Loucy (cell line): ENCODE data around the gene ACAD11.

Experiments used
- H2AFZ ChIP-seq: fragments of 200-600 bp; sonication (generic); 2 replicates; pipeline ENCODE4 v1.6.0; 2016; ENCODE audit warnings: antibody characterized with exemption, mild to moderate bottlenecking, low read length, moderate library complexity
- H3F3A ChIP-seq: fragments of 200-600 bp; 2 replicates; pipeline ENCODE4 v1.6.0; 2016; ENCODE audit warnings: antibody characterized with exemption, low read depth, mild to moderate bottlenecking
- H3K27me3 ChIP-seq: fragments of 200-600 bp; sonication (generic); 2 replicates; pipeline ENCODE4 v1.6.1; 2014; ENCODE audit warnings: low read length, mild to moderate bottlenecking; ENCODE audit not compliant: insufficient read depth, poor library complexity, severe bottlenecking
- H3K36me3 ChIP-seq: fragments of 200-600 bp; sonication (generic); 2 replicates; pipeline ENCODE4 v1.6.1; 2016; ENCODE audit warnings: low read length; ENCODE audit not compliant: insufficient read depth
- H3K4me1 ChIP-seq: fragments of 200-600 bp; sonication (generic); 2 replicates; pipeline ENCODE4 v1.5.1; 2014; ENCODE audit warnings: low read length, mild to moderate bottlenecking; ENCODE audit not compliant: insufficient read depth, poor library complexity, severe bottlenecking
- H3K4me2 ChIP-seq: fragments of 200-600 bp; sonication (generic); 2 replicates; pipeline ENCODE4 v1.6.0; 2014; ENCODE audit warnings: antibody characterized with exemption, low read length, low read depth, mild to moderate bottlenecking; ENCODE audit not compliant: poor library complexity, severe bottlenecking
- H3K4me3 ChIP-seq: fragments of 200-600 bp; sonication (generic); 2 replicates; pipeline ENCODE4 v1.5.1; 2014; ENCODE audit warnings: low read length, mild to moderate bottlenecking, mixed read lengths; ENCODE audit not compliant: poor library complexity, severe bottlenecking
- H3K79me2 ChIP-seq: fragments of 200-600 bp; sonication (generic); 2 replicates; pipeline ENCODE4 v1.6.1; 2014; ENCODE audit warnings: low read length; ENCODE audit not compliant: insufficient read depth
- H3K9ac ChIP-seq: fragments of 200-600 bp; sonication (generic); 2 replicates; pipeline ENCODE4 v1.6.0; 2014; ENCODE audit warnings: mild to moderate bottlenecking, low read depth, low read length, moderate library complexity; ENCODE audit not compliant: poor library complexity, severe bottlenecking
- H3K9me2 ChIP-seq: fragments of 200-600 bp; sonication (generic); replicated peaks from 2 replicates; pipeline ENCODE4 v1.6.1; 2016; ENCODE audit warnings: low read depth, low read length, mixed read lengths
- H3K9me3 ChIP-seq: fragments of 200-600 bp; sonication (generic); 2 replicates; pipeline ENCODE4 v1.6.1; 2014; ENCODE audit warnings: mild to moderate bottlenecking, antibody characterized with exemption, low read length, low read depth; ENCODE audit not compliant: insufficient read depth
- H4K20me1 ChIP-seq: fragments of 200-600 bp; sonication (generic); 2 replicates; pipeline ENCODE4 v1.6.0; 2014; ENCODE audit warnings: antibody characterized with exemption, low read length, mild to moderate bottlenecking; ENCODE audit not compliant: insufficient read depth, poor library complexity, severe bottlenecking
- CTCF ChIP-seq: fragments of 200-600 bp; sonication (generic); conservative IDR thresholded peaks from 2 replicates; pipeline ENCODE4 v1.5.1; 2014; ENCODE audit warnings: mild to moderate bottlenecking, antibody characterized with exemption, low read length
- EZH2phosphoT487 ChIP-seq: fragments of 200-600 bp; IDR thresholded peaks from 2 replicates; pipeline ENCODE4 v1.6.1; 2018; ENCODE audit warnings: antibody characterized with exemption, mild to moderate bottlenecking, moderate library complexity, borderline replicate concordance

ACAD11 gene

GRCh38 chr3:132654190-132654589, 5.4 kb downstream of the ACAD11 start:
- H4K20me1 ChIP-seq: no peaks in the 10 kb centered on the region
- no peak overlapping the region for H3K4me3 ChIP-seq
- TF ChIP-seq EZH2phosphoT487 (no peak), CTCF (no peak)
- no peaks in the 10 kb centered on the region for H3F3A ChIP-seq
- H3K4me2 ChIP-seq: no peak overlapping the region
- no peaks in the 10 kb centered on the region for H3K36me3 ChIP-seq
- H3K4me1 ChIP-seq: peaks cover 37% of the 10 kb centered on the region
- H3K27me3 ChIP-seq: no peaks in the 10 kb centered on the region
- H3K9me2 ChIP-seq: no peaks in the 10 kb centered on the region
- H3K9ac ChIP-seq: no peak overlapping the region
- no peaks in the 10 kb centered on the region for H3K9me3 ChIP-seq
- peaks cover 9% of the 10 kb centered on the region for H3K79me2 ChIP-seq
- H2AFZ ChIP-seq: no peak overlapping the region

GRCh38 chr3:132652640-132653270, 6.9 kb downstream of the ACAD11 start:
- Histone ChIP-seq H3K9me3 (no peaks in the 10 kb centered on the region), H3K9me2 (no peaks in the 10 kb centered on the region), H2AFZ (no peak overlapping the region), H3F3A (no peaks in the 10 kb centered on the region), H4K20me1 (no peaks in the 10 kb centered on the region), H3K27me3 (no peaks in the 10 kb centered on the region), H3K4me3 (no peak overlapping the region), H3K4me2 (no peak overlapping the region), H3K36me3 (no peaks in the 10 kb centered on the region), H3K4me1 (peaks cover 30% of the 10 kb centered on the region), H3K79me2 (no peaks in the 10 kb centered on the region; the same call in 1 of the 2 replicates), H3K9ac (no peak overlapping the region)
- TF ChIP-seq EZH2phosphoT487 (no peak), CTCF (no peak)

GRCh38 chr3:132650153-132650552, 9.5 kb downstream of the ACAD11 start:
- Histone ChIP-seq H3K4me1 (peaks cover 17% of the 10 kb centered on the region), H2AFZ (no peak overlapping the region), H3K27me3 (no peaks in the 10 kb centered on the region), H3K9me3 (no peaks in the 10 kb centered on the region), H3K36me3 (no peaks in the 10 kb centered on the region), H3K9me2 (no peaks in the 10 kb centered on the region), H3K4me2 (no peak overlapping the region), H3F3A (no peaks in the 10 kb centered on the region), H3K79me2 (no peaks in the 10 kb centered on the region; the same call in 1 of the 2 replicates), H3K9ac (no peak overlapping the region), H4K20me1 (no peaks in the 10 kb centered on the region), H3K4me3 (no peak overlapping the region)
- TF ChIP-seq EZH2phosphoT487 (no peak), CTCF (no peak)
